DND-41 (cell line): ENCODE results near the gene LACTBL1.

Experiments
- ATAC-seq: fragments of 200-7000 bp; cut with Tn5 transposase; 3 replicates; pipeline ENCODE4 v1.9.1; 2021; ENCODE audit warnings: low read depth; ENCODE audit not compliant: insufficient read depth
- DNase-seq: peaks from one replicate; pipeline ENCODE4 v3.0.0-alpha.2; 2020
- H2AFZ ChIP-seq: 2 replicates; pipeline ENCODE4 v1.6.0; 2012; ENCODE audit warnings: low read depth, low read length
- H3K27ac ChIP-seq: 2 replicates; pipeline ENCODE4 v1.5.1; 2012; ENCODE audit warnings: low read length, inconsistent platforms
- H3K27me3 ChIP-seq: fragments of 200-600 bp; sonication (generic); 2 replicates; pipeline ENCODE4 v1.6.0; 2012; ENCODE audit warnings: low read length, mild to moderate bottlenecking, inconsistent platforms; ENCODE audit not compliant: insufficient read depth, poor library complexity
- H3K36me3 ChIP-seq: 2 replicates; pipeline ENCODE4 v1.5.1; 2012; ENCODE audit warnings: low read length, inconsistent platforms; ENCODE audit not compliant: insufficient read depth
- H3K4me1 ChIP-seq: 2 replicates; pipeline ENCODE4 v1.5.1; 2012; ENCODE audit warnings: mild to moderate bottlenecking, low read length; ENCODE audit not compliant: insufficient read depth
- H3K4me2 ChIP-seq: 2 replicates; pipeline ENCODE4 v1.6.0; 2012; ENCODE audit warnings: mild to moderate bottlenecking, moderate library complexity, low read length, inconsistent platforms; ENCODE audit not compliant: insufficient read depth
- H3K4me3 ChIP-seq, 2 experiments: fragments of 200-600 bp in 1 of 2; shearing (Covaris generic) in 1 of 2; 2 replicates each; pipeline ENCODE4 v1.5.1; 2012 to 2016; ENCODE audit warnings: inconsistent platforms in 2 of 2, low read length in 2 of 2, mild to moderate bottlenecking in 2 of 2, low read depth in 1 of 2, moderate library complexity in 1 of 2
- H3K79me2 ChIP-seq: 2 replicates; pipeline ENCODE4 v1.6.0; 2012; ENCODE audit warnings: low read length, inconsistent platforms; ENCODE audit not compliant: insufficient read depth
- H3K9ac ChIP-seq: 2 replicates; pipeline ENCODE4 v1.6.0; 2012; ENCODE audit warnings: low read depth, mild to moderate bottlenecking, inconsistent platforms, low read length, moderate library complexity
- H3K9me3 ChIP-seq: 2 replicates; pipeline ENCODE4 v1.5.1; 2012; ENCODE audit warnings: low read length, moderate library complexity, mild to moderate bottlenecking, inconsistent platforms; ENCODE audit not compliant: insufficient read depth, severe bottlenecking
- H4K20me1 ChIP-seq: 2 replicates; pipeline ENCODE4 v1.6.0; 2012; ENCODE audit warnings: low read length; ENCODE audit not compliant: insufficient read depth
- CTCF ChIP-seq: IDR thresholded peaks from 2 replicates; pipeline ENCODE4 v1.5.1; 2012; ENCODE audit warnings: borderline replicate concordance, low read length, moderate library complexity, mild to moderate bottlenecking; ENCODE audit not compliant: poor library complexity, severe bottlenecking; ENCODE audit errors: extremely low read depth
- EZH2 ChIP-seq: IDR thresholded peaks from 3 replicates; pipeline ENCODE4 v1.6.1; 2012; ENCODE audit warnings: borderline replicate concordance, low read depth, mild to moderate bottlenecking, moderate library complexity, low read length, inconsistent platforms; ENCODE audit not compliant: severe bottlenecking

LACTBL1 gene

GRCh38 chr1:22912311-22912710, 60.4 kb downstream of the LACTBL1 start:
- H3K27ac ChIP-seq = no peak overlapping the region
- peaks cover 4% of the 10 kb centered on the region; the same call in 1 of the 2 replicates for H4K20me1 ChIP-seq
- H3K4me1 ChIP-seq = no peaks in the 10 kb centered on the region
- no peaks in the 10 kb centered on the region for H3K36me3 ChIP-seq
- H3K4me3 ChIP-seq = no peak overlapping the region
- H3K27me3 ChIP-seq = peaks cover 10% of the 10 kb centered on the region
- no peak overlapping the region for H3K9ac ChIP-seq
- no peaks in the 10 kb centered on the region for H3K79me2 ChIP-seq
- ATAC-seq (no peak), DNase-seq (no peak)
- H3K4me2 ChIP-seq = no peak overlapping the region
- no peaks in the 10 kb centered on the region for H3K9me3 ChIP-seq
- TF ChIP-seq EZH2 = no peak
- TF ChIP-seq CTCF = no peak
- H2AFZ ChIP-seq = no peak overlapping the region

GRCh38 chr1:22910986-22911651, 61.5 kb downstream of the LACTBL1 start:
- H3K9me3 ChIP-seq = no peaks in the 10 kb centered on the region
- H3K4me2 ChIP-seq = no peak overlapping the region
- DNase-seq (no peak), ATAC-seq (no peak)
- TF ChIP-seq EZH2 = no peak
- no peak for TF ChIP-seq CTCF
- no peak overlapping the region for H2AFZ ChIP-seq
- H3K79me2 ChIP-seq = no peaks in the 10 kb centered on the region
- H3K36me3 ChIP-seq = no peaks in the 10 kb centered on the region
- H3K4me1 ChIP-seq = no peaks in the 10 kb centered on the region
- peaks cover 5% of the 10 kb centered on the region for H3K27me3 ChIP-seq
- H3K4me3 ChIP-seq = no peak overlapping the region
- no peak overlapping the region for H3K27ac ChIP-seq
- H4K20me1 ChIP-seq = peaks cover 4% of the 10 kb centered on the region; the same call in 1 of the 2 replicates
- no peak overlapping the region for H3K9ac ChIP-seq

- Histone ChIP-seq H3K79me2 (no peaks in the 10 kb centered on the region), H3K36me3 (no peaks in the 10 kb centered on the region), H3K4me2 (no peak overlapping the region), H3K27me3 (no peaks in the 10 kb centered on the region), H3K9me3 (no peaks in the 10 kb centered on the region), H3K9ac (no peak overlapping the region), H4K20me1 (peaks cover 4% of the 10 kb centered on the region; the same call in 1 of the 2 replicates), H3K4me3 (no peak overlapping the region), H3K27ac (no peak overlapping the region), H2AFZ (no peak overlapping the region), H3K4me1 (no peaks in the 10 kb centered on the region)
- TF ChIP-seq CTCF = no peak
- no peak for TF ChIP-seq EZH2
- ATAC-seq = no peak
- DNase-seq = no peak
Measured at GRCh38 chr1:22910286-22910685, 62.4 kb downstream of the LACTBL1 start.
